HL-60 (cell line): Measurements from ENCODE around the gene ADISSP.

Experiments used
- DNase-seq, 2 experiments: peaks; one replicate each; pipeline ENCODE4 v3.0.0-alpha.2; 2010 to 2020; ENCODE audit warnings: low read depth in 1 of 2, low spot score in 1 of 2
- H3K27ac ChIP-seq: fragments of 250-450 bp; sonication (Bioruptor Pico); replicated peaks from 2 replicates; pipeline ENCODE4 v1.5.1; 2020; ENCODE audit warnings: mild to moderate bottlenecking, moderate library complexity
- H3K27me3 ChIP-seq: fragments of 250-450 bp; sonication (Bioruptor Pico); 2 replicates; pipeline ENCODE4 v1.5.1; 2021; ENCODE audit warnings: mild to moderate bottlenecking, moderate library complexity; ENCODE audit not compliant: insufficient read depth, poor library complexity, severe bottlenecking
- H3K4me3 ChIP-seq: replicated peaks from 2 replicates; pipeline ENCODE4 v1.5.1; 2011; ENCODE audit warnings: mild to moderate bottlenecking, control low read depth, low read length; ENCODE audit not compliant: insufficient read depth
- GABPA ChIP-seq: IDR thresholded peaks from 2 replicates; pipeline ENCODE4 v1.6.1; 2012; ENCODE audit warnings: low read depth
- POLR2AphosphoS5 ChIP-seq: IDR thresholded peaks from 2 replicates; pipeline ENCODE4 v1.6.1; 2012; ENCODE audit warnings: low read depth
- SPI1 ChIP-seq: IDR thresholded peaks from 2 replicates; pipeline ENCODE4 v1.6.1; 2012; ENCODE audit warnings: low read depth, mild to moderate bottlenecking, borderline replicate concordance
- TF ChIP-seq, protein P1 (sequence below): IDR thresholded peaks from one replicate; pipeline ENCODE4 v1.5.1; 2011; ENCODE audit warnings: low read length, control low read depth, inconsistent platforms; ENCODE audit not compliant: insufficient read depth
- TF ChIP-seq, protein P2 (sequence below): IDR thresholded peaks from 2 replicates; pipeline ENCODE4 v1.6.1; 2012; ENCODE audit warnings: low read depth; ENCODE audit not compliant: insufficient replicate concordance

ADISSP gene

DNA sequence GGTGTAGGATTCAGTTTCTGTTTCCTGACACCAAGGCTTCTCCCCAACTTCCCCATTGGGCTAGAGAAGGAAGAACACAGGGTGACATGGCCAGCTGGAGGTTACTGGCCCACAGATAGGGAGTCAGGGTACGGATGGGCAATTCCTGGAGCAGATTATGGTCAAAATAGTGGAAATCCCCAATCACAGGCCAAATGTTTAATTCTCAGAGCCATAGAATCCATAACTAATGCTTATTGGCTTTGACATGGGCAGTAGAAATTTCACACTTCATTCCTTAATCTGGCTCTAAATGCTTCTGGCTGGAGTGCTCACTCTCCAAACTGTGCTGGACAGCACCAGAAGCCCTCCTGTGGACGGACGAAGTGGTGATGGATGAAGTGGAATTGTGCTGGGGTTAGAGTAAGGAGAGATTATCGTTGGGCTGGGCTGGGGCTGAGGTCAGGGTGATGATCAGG lies 56.0 kb downstream of the ADISSP start:
- no peak overlapping the region for H3K4me3 ChIP-seq

DNA sequence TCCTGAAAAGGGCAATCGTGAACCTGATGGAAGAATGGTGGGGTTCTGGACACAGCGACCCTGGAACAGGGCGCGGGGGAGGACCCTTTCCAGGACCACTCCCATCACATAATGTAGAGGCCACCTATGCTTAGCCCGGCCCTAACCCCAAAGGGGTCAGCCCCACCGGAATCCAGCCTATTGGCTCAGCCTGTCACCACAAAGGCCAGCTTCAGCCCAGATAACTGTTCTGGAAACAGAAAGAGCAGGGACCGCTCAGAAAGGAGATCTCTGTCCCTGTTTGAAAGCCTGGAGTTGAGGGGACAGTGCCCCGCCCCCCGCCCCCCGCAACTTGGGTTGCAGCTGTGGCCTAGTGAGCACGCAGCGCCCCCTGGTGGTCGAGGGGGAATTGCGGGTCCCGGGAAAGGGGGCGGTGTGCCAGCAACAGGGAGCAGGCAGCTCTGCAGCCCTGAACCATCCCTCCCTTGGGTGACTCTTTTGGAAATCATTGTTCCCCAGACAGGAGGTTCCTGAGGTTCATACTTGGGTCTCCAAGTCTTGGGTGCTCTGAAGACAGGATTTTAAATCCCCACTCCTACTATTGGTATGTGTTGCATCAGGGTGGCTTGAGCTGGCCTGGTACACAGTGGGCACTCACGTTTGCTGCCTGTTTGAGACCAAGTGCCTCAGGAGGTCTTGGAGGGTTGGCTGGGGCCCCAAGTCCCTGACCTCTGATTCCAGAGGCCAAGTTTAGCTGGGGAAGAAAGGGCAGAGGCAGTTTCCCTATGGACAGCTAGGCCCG lies 56.7 kb downstream of the ADISSP start:
- no peak overlapping the region for H3K27ac ChIP-seq
- TF ChIP-seq, protein P1, sequence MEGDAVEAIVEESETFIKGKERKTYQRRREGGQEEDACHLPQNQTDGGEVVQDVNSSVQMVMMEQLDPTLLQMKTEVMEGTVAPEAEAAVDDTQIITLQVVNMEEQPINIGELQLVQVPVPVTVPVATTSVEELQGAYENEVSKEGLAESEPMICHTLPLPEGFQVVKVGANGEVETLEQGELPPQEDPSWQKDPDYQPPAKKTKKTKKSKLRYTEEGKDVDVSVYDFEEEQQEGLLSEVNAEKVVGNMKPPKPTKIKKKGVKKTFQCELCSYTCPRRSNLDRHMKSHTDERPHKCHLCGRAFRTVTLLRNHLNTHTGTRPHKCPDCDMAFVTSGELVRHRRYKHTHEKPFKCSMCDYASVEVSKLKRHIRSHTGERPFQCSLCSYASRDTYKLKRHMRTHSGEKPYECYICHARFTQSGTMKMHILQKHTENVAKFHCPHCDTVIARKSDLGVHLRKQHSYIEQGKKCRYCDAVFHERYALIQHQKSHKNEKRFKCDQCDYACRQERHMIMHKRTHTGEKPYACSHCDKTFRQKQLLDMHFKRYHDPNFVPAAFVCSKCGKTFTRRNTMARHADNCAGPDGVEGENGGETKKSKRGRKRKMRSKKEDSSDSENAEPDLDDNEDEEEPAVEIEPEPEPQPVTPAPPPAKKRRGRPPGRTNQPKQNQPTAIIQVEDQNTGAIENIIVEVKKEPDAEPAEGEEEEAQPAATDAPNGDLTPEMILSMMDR, result peak; percentile 51
- TF ChIP-seq POLR2AphosphoS5, result no peak
- H3K4me3 ChIP-seq, result no peak overlapping the region
- no peaks in the 10 kb centered on the region for H3K27me3 ChIP-seq
- peak in 1 of 2 experiments; percentile 48 for DNase-seq

More for the DNA sequence above, 56.0 kb downstream of the ADISSP start:
- H3K27me3 ChIP-seq, result no peaks in the 10 kb centered on the region
- no peak overlapping the region for H3K27ac ChIP-seq
- no peak for TF ChIP-seq POLR2AphosphoS5
- TF ChIP-seq, protein P2, sequence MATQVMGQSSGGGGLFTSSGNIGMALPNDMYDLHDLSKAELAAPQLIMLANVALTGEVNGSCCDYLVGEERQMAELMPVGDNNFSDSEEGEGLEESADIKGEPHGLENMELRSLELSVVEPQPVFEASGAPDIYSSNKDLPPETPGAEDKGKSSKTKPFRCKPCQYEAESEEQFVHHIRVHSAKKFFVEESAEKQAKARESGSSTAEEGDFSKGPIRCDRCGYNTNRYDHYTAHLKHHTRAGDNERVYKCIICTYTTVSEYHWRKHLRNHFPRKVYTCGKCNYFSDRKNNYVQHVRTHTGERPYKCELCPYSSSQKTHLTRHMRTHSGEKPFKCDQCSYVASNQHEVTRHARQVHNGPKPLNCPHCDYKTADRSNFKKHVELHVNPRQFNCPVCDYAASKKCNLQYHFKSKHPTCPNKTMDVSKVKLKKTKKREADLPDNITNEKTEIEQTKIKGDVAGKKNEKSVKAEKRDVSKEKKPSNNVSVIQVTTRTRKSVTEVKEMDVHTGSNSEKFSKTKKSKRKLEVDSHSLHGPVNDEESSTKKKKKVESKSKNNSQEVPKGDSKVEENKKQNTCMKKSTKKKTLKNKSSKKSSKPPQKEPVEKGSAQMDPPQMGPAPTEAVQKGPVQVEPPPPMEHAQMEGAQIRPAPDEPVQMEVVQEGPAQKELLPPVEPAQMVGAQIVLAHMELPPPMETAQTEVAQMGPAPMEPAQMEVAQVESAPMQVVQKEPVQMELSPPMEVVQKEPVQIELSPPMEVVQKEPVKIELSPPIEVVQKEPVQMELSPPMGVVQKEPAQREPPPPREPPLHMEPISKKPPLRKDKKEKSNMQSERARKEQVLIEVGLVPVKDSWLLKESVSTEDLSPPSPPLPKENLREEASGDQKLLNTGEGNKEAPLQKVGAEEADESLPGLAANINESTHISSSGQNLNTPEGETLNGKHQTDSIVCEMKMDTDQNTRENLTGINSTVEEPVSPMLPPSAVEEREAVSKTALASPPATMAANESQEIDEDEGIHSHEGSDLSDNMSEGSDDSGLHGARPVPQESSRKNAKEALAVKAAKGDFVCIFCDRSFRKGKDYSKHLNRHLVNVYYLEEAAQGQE, result peak; percentile 74
- DNase-seq, result peak in 1 of 2 experiments; percentile 9

DNA sequence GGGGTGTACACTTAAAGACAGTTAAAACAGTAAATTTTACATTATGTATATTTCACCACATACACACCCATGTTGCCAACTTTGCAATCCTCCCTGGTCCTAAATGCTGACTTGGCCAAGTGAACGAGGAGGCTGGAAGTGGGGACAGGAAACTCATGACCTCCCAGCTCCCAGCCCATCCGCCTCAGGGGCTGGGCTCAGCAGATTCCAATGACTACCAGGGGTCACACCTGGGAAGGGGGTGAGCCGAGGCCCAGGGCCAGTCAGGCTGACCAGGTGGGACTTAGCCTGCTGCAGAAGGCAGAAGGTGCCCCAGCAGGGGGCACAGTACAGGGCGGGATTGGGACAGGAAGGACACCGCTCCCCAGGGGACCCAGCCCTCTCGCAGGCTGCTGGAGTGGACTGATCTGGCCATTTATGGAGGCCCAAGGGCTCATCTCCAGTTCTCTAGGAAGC lies 57.5 kb downstream of the ADISSP start:
- H3K4me3 ChIP-seq, result no peak overlapping the region
- H3K27me3 ChIP-seq, result no peaks in the 10 kb centered on the region
- no peak overlapping the region for H3K27ac ChIP-seq
- no peak for DNase-seq
- TF ChIP-seq POLR2AphosphoS5 (no peak), GABPA (no peak), SPI1 (no peak)
- TF ChIP-seq, protein P1, result no peak
- TF ChIP-seq, protein P2, result no peak

DNA sequence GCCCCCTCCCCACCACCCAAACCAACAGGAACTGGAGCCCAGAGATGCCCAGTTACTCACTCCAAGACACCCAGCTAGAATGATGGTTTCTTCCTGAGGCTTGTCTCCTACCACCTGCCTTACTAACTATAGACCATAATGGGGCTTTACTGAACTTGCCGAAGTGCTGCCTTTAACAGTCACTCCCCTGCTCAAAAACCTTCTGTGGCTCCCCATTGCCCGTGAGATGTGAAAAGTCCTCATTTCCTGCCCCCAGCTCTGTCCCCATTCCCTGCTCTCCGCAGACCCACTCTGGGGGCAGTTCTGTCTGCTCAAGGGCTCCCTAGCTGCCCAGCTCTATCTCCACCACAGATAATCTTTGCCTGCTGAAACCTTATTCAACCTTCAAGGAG lies 60.0 kb downstream of the ADISSP start:
- no peak for DNase-seq
- TF ChIP-seq, protein P1, result no peak
- TF ChIP-seq, protein P2, result no peak
- TF ChIP-seq GABPA, result no peak
- no peak for TF ChIP-seq POLR2AphosphoS5
- no peak for TF ChIP-seq SPI1

More for the DNA sequence above, 60.0 kb downstream of the ADISSP start:
- Histone ChIP-seq H3K27me3 (no peaks in the 10 kb centered on the region), H3K4me3 (no peak overlapping the region), H3K27ac (no peak overlapping the region)
